ENCODE measurements around the gene DNAH12.

- TF ChIP-seq POLR2A (IDR thresholded peaks at IDR 0.05) (no peak), CTCF (IDR thresholded peaks at IDR 0.05) (no peak), EP300 (IDR thresholded peaks at IDR 0.05) (no peak)
These were observed 141.5 kb downstream of the DNAH12 start for GRCh38 chr3:57402675-57403074.

Measured in tibial nerve (tissue), 4 donors.